Suprapubic skin (tissue), 4 donors: Measurements from ENCODE around the gene TARDBP.
"Not testable (repeated sequence)": the region's sequence is repeated elsewhere in the genome, so short reads cannot be mapped to it uniquely, and the experiment has no call there.

Source experiments
- CTCF ChIP-seq, 2 donors: fragments of 200-600 bp in 1 of 2; fragments of 450-650 bp in 1 of 2; sonication (generic) in 1 of 2; IDR thresholded peaks; one replicate each; pipeline ENCODE4 v1.5.1; 2016 to 2019; ENCODE audit warnings: antibody characterized with exemption in 2 of 2, mild to moderate bottlenecking in 1 of 2, moderate library complexity in 1 of 2
- POLR2A ChIP-seq, 2 donors: fragments of 450-650 bp; IDR thresholded peaks; one replicate each; pipeline ENCODE4 v1.6.1; 2017; ENCODE audit warnings: antibody characterized with exemption in 2 of 2, mild to moderate bottlenecking in 2 of 2, moderate library complexity in 2 of 2
- POLR2AphosphoS5 ChIP-seq, 3 donors: sonication (generic); formaldehyde crosslinking; IDR thresholded peaks; one replicate each; pipeline ENCODE4 v1.6.1; 2017; ENCODE audit warnings: antibody characterized with exemption in 3 of 3

- not testable (repeated sequence) for TF ChIP-seq CTCF, POLR2AphosphoS5, POLR2A (IDR thresholded peaks at IDR 0.05)
Observed at GRCh38 chr1:10992004-10992403, 20.4 kb upstream of the TARDBP start.
